ENCODE data around the gene ZNF28. TPM values are rescaled to one million over a fixed set of nuclear protein-coding genes. Genes with fewer than 3 reads are reported as not detected.
"Not testable (repeated sequence)": the region's sequence is repeated elsewhere in the genome, so short reads cannot be mapped to it uniquely, and the experiment has no call there.

The ZNF28 gene
- total RNA-seq, 4 donors from 2014 or later: 1.0 to 7.6 (median 3.2) TPM

- H3K4me1 ChIP-seq; in situ Hi-C loops (cut with MboI; ENCODE audit: low sequenced_read_pairs in 4 of 4); H3K27me3 ChIP-seq; H3K9me3 ChIP-seq; H3K36me3 ChIP-seq: not testable (repeated sequence)
- H3K27ac ChIP-seq: peak within 1 kb of the TSS; percentile 41 to 71 (median 60)
- H3K4me3 ChIP-seq: peak within 1 kb of the TSS; percentile 67 to 85 (median 73)
- intact Hi-C loops (cut with DNase I; ENCODE audit: low total_unique reads): loop anchor here (1.0 kb wide), 1 partner anchor 51 kb away; the partner anchor contains the start of gene ZNF611
- DNase-seq (peak; percentile 67 to 75), ATAC-seq (peak; percentile 79 to 88)
- TF ChIP-seq POLR2A (IDR thresholded peaks at IDR 0.05): peak in 1 of 2 donors; percentile 23
- peak in 3 of 5 experiments; percentile 18 to 33 (median 28) for TF ChIP-seq CTCF (IDR thresholded peaks at IDR 0.05 in 4 of 5, conservative IDR thresholded peaks at IDR 0.05 in 1 of 5)
These were observed 34.7 kb downstream of the ZNF28 start, which contains the start of gene ZNF600 for GRCh38 chr19:52786464-52787354. Gene ZNF600 (minus strand): TSS chr19:52786791. CDS start chr19:52778888, 7,903 bp downstream.

- Histone ChIP-seq H3K27me3 (no peaks in the 10 kb centered on the region), H3K4me1 (no peaks in the 10 kb centered on the region), H3K4me3 (peak overlapping the region; percentile 67 to 85 (median 73)), H3K36me3 (no peaks in the 10 kb centered on the region), H3K9me3 (no peaks in the 10 kb centered on the region), H3K27ac (peak overlapping the region; percentile 41 to 71 (median 57))
- in situ Hi-C loops (cut with MboI; ENCODE audit: low sequenced_read_pairs in 4 of 4): no loop called here
- no peak for TF ChIP-seq POLR2A (IDR thresholded peaks at IDR 0.05)
- DNase-seq: no peak
- ATAC-seq: no peak
- intact Hi-C loops (cut with DNase I; ENCODE audit: low total_unique reads): loop anchor here (1.0 kb wide), 1 partner anchor 51 kb away; the partner anchor contains the start of gene ZNF611
These were observed 35.4 kb downstream of the ZNF28 start for GRCh38 chr19:52786078-52786463.

GRCh38 chr19:52785506-52785905, 35.9 kb downstream of the ZNF28 start:
- no peak for ATAC-seq
- no peaks in the 10 kb centered on the region for H3K27me3 ChIP-seq
- peak overlapping the region in 2 of 4 donors; percentile 68 to 85 for H3K4me3 ChIP-seq
- DNase-seq: no peak
- no peak overlapping the region for H3K27ac ChIP-seq
- TF ChIP-seq CTCF (IDR thresholded peaks at IDR 0.05 in 4 of 5, conservative IDR thresholded peaks at IDR 0.05 in 1 of 5) (no peak), POLR2A (IDR thresholded peaks at IDR 0.05) (no peak)
- in situ Hi-C loops (cut with MboI; ENCODE audit: low sequenced_read_pairs in 4 of 4) (no loop called here), intact Hi-C loops (cut with DNase I; ENCODE audit: low total_unique reads) (no loop called here)
- H3K9me3 ChIP-seq: no peaks in the 10 kb centered on the region
- H3K36me3 ChIP-seq: no peaks in the 10 kb centered on the region
- H3K4me1 ChIP-seq: no peaks in the 10 kb centered on the region

- ATAC-seq; DNase-seq; in situ Hi-C loops (cut with MboI; ENCODE audit: low sequenced_read_pairs in 4 of 4); H3K4me1 ChIP-seq; H3K36me3 ChIP-seq; intact Hi-C loops (cut with DNase I; ENCODE audit: low total_unique reads); H3K4me3 ChIP-seq; H3K27me3 ChIP-seq; H3K27ac ChIP-seq; H3K9me3 ChIP-seq: not testable (repeated sequence)
These were observed 38.6 kb downstream of the ZNF28 start for GRCh38 chr19:52782864-52783263.

GRCh38 chr19:52778811-52779210, 42.6 kb downstream of the ZNF28 start:
- H3K4me3 ChIP-seq: no peak overlapping the region
- no peaks in the 10 kb centered on the region for H3K27me3 ChIP-seq
- H3K36me3 ChIP-seq: no peaks in the 10 kb centered on the region
- H3K9me3 ChIP-seq: no peaks in the 10 kb centered on the region
- H3K4me1 ChIP-seq: no peaks in the 10 kb centered on the region
- TF ChIP-seq POLR2A (IDR thresholded peaks at IDR 0.05): no peak
- no peak for TF ChIP-seq CTCF (IDR thresholded peaks at IDR 0.05 in 4 of 5, conservative IDR thresholded peaks at IDR 0.05 in 1 of 5)
- DNase-seq: no peak
- ATAC-seq: no peak
- H3K27ac ChIP-seq: no peak overlapping the region
- in situ Hi-C loops (cut with MboI; ENCODE audit: low sequenced_read_pairs in 4 of 4): no loop called here
- intact Hi-C loops (cut with DNase I; ENCODE audit: low total_unique reads): no loop called here

GRCh38 chr19:52756447-52756846, 65.0 kb downstream of the ZNF28 start:
- ATAC-seq; in situ Hi-C loops (cut with MboI; ENCODE audit: low sequenced_read_pairs in 4 of 4): not testable (repeated sequence)

More at GRCh38 chr19:52756447-52756846, 65.0 kb downstream of the ZNF28 start:
- H3K27ac ChIP-seq; H3K36me3 ChIP-seq; H3K4me1 ChIP-seq; H3K9me3 ChIP-seq; H3K27me3 ChIP-seq; DNase-seq; H3K4me3 ChIP-seq; intact Hi-C loops (cut with DNase I; ENCODE audit: low total_unique reads): not testable (repeated sequence)
